HFFc6 (cell line): Measurements from ENCODE around the gene DNAH14. TPM values are rescaled to one million over a fixed set of nuclear protein-coding genes. Genes with fewer than 3 reads are reported as not detected.

Experiments
- DNase-seq: peaks from one replicate; pipeline ENCODE4 v3.0.0-alpha.2; 2018
- H3K27ac Mint-ChIP-seq: 2 replicates; pipeline ENCODE4 v1.8.0; 2020; ENCODE audit warnings: mild to moderate bottlenecking, mixed read lengths
- H3K27me3 Mint-ChIP-seq: 2 replicates; pipeline ENCODE4 v1.8.0; 2021; ENCODE audit warnings: mild to moderate bottlenecking, moderate library complexity, mixed read lengths; ENCODE audit not compliant: insufficient read depth
- H3K36me3 Mint-ChIP-seq: 2 replicates; pipeline ENCODE4 v1.8.0; 2021; ENCODE audit warnings: low read depth, mixed read lengths
- H3K4me1 Mint-ChIP-seq: 2 replicates; pipeline ENCODE4 v1.8.0; 2020; ENCODE audit warnings: low read depth, mixed read lengths
- H3K4me3 Mint-ChIP-seq: 2 replicates; pipeline ENCODE4 v1.8.0; 2020; ENCODE audit warnings: mild to moderate bottlenecking, moderate library complexity, mixed read lengths
- H3K9me3 Mint-ChIP-seq: 2 replicates; pipeline ENCODE4 v1.8.0; 2020; ENCODE audit warnings: mild to moderate bottlenecking, mixed read lengths
- CTCF ChIP-seq: fragments of 200-600 bp; sonication (generic); IDR thresholded peaks from 2 replicates; pipeline ENCODE4 v1.5.0; 2021; ENCODE audit warnings: antibody characterized with exemption, mild to moderate bottlenecking
- total RNA-seq, 6 experiments: library from RNA; stranded (reverse); fragmentation: NEBNext Ultra II Directional; extraction: Animal tissue kit (Norgen Biotek cat#: 25700); gene quantifications; 2 replicates in 1 of 6; 3 replicates in 5 of 6; pipeline ENCODE4 v1.2.3, GENCODE V29; 2021

Gene DNAH14
- total RNA-seq, 6 experiments from 2014 or later, result 6.0 to 8.4 (median 6.9) TPM

GRCh38 chr1:225350872-225351271, 421.4 kb downstream of the DNAH14 start:
- TF ChIP-seq CTCF, result no peak
- peaks cover 10% of the 10 kb centered on the region; the same call in 1 of the 2 replicates for H3K27me3 Mint-ChIP-seq
- H3K27ac Mint-ChIP-seq, result no peak overlapping the region

GRCh38 chr1:225354906-225355305, 425.4 kb downstream of the DNAH14 start:
- Mint-ChIP-seq H3K27ac (no peak overlapping the region), H3K36me3 (no peaks in the 10 kb centered on the region), H3K9me3 (no peaks in the 10 kb centered on the region), H3K4me1 (no peaks in the 10 kb centered on the region), H3K27me3 (peaks cover 12% of the 10 kb centered on the region), H3K4me3 (no peak overlapping the region)
- no peak for TF ChIP-seq CTCF
- no peak for DNase-seq

More at GRCh38 chr1:225350872-225351271, 421.4 kb downstream of the DNAH14 start:
- no peaks in the 10 kb centered on the region for H3K36me3 Mint-ChIP-seq
- DNase-seq, result no peak
- H3K9me3 Mint-ChIP-seq, result no peaks in the 10 kb centered on the region
- no peaks in the 10 kb centered on the region for H3K4me1 Mint-ChIP-seq
- no peak overlapping the region for H3K4me3 Mint-ChIP-seq

- H3K36me3 Mint-ChIP-seq, result no peaks in the 10 kb centered on the region
- H3K4me1 Mint-ChIP-seq, result no peaks in the 10 kb centered on the region
- H3K4me3 Mint-ChIP-seq, result no peak overlapping the region
- DNase-seq, result no peak
- H3K27me3 Mint-ChIP-seq, result peaks cover 10% of the 10 kb centered on the region
- H3K27ac Mint-ChIP-seq, result no peak overlapping the region
- TF ChIP-seq CTCF, result no peak
- H3K9me3 Mint-ChIP-seq, result no peaks in the 10 kb centered on the region
Observed at GRCh38 chr1:225355863-225356262, 426.4 kb downstream of the DNAH14 start.

- H3K4me1 Mint-ChIP-seq, result no peaks in the 10 kb centered on the region
- H3K27ac Mint-ChIP-seq, result no peak overlapping the region
- DNase-seq, result no peak
- no peak for TF ChIP-seq CTCF
- H3K36me3 Mint-ChIP-seq, result no peaks in the 10 kb centered on the region
- no peaks in the 10 kb centered on the region for H3K9me3 Mint-ChIP-seq
- H3K27me3 Mint-ChIP-seq, result peaks cover 7% of the 10 kb centered on the region; the same call in 1 of the 2 replicates
- H3K4me3 Mint-ChIP-seq, result no peak overlapping the region
Observed at GRCh38 chr1:225360119-225360518, 430.6 kb downstream of the DNAH14 start.

GRCh38 chr1:225361176-225361575, 431.7 kb downstream of the DNAH14 start:
- Mint-ChIP-seq H3K36me3 (no peaks in the 10 kb centered on the region), H3K27me3 (peaks cover 10% of the 10 kb centered on the region)

More at GRCh38 chr1:225361176-225361575, 431.7 kb downstream of the DNAH14 start:
- Mint-ChIP-seq H3K27ac (no peak overlapping the region), H3K9me3 (no peaks in the 10 kb centered on the region), H3K4me1 (no peaks in the 10 kb centered on the region), H3K4me3 (no peak overlapping the region)
- no peak for TF ChIP-seq CTCF
- no peak for DNase-seq
